ENCODE measurements around the gene DMAC2L.
"Not testable (repeated sequence)": the region's sequence is repeated elsewhere in the genome, so short reads cannot be mapped to it uniquely, and the experiment has no call there.

Gene DMAC2L

DNA sequence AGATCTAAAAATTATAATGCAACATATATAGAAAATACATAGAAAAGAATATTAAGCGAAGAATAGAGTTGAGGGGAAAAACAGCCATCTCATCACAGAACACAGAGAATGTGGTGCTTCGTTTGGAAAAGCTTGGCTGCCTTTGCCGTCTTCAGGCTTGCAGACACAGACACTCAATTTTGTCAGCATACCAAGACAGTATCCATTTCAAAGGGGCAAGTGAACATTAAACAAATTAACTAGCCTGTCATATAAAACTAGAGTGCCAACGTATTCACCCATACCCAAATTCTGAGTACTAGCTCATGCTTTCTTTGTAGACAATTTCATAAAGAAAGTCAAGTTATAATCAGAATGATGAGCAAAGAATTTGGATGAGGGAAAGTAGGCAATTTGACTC, 40.5 kb downstream of the DMAC2L start:
- DNase-seq (ENCODE audit: low read depth): no peak
- TF ChIP-seq, protein P1, sequence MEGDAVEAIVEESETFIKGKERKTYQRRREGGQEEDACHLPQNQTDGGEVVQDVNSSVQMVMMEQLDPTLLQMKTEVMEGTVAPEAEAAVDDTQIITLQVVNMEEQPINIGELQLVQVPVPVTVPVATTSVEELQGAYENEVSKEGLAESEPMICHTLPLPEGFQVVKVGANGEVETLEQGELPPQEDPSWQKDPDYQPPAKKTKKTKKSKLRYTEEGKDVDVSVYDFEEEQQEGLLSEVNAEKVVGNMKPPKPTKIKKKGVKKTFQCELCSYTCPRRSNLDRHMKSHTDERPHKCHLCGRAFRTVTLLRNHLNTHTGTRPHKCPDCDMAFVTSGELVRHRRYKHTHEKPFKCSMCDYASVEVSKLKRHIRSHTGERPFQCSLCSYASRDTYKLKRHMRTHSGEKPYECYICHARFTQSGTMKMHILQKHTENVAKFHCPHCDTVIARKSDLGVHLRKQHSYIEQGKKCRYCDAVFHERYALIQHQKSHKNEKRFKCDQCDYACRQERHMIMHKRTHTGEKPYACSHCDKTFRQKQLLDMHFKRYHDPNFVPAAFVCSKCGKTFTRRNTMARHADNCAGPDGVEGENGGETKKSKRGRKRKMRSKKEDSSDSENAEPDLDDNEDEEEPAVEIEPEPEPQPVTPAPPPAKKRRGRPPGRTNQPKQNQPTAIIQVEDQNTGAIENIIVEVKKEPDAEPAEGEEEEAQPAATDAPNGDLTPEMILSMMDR (IDR thresholded peaks at IDR 0.05; ENCODE audit: low read length, missing control alignments): no peak
- no peak overlapping the region for H3K4me3 ChIP-seq (replicated peaks; ENCODE audit: low read depth, low read length)

DNA sequence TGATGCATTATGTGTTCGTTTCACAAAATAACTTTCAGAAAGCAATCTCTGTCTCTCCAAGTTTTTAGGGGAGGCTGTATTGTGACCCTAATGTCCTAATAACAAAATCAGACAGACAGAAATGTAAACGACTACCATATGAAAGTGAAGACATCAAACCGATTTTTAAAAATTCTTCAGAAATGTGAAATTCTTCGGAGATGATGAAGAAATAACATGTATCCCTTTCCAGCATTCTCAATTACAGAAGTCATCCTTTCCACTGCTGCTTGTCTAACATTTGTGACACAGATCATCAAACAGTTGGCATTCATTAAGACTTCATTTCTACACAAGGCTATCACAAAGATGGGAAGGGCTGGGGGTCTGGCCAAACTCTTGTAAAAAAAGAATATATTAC, 41.0 kb downstream of the DMAC2L start:
- DNase-seq (ENCODE audit: low read depth): no peak
- TF ChIP-seq, protein P1 (IDR thresholded peaks at IDR 0.05; ENCODE audit: low read length, missing control alignments): no peak
- no peak overlapping the region for H3K4me3 ChIP-seq (replicated peaks; ENCODE audit: low read depth, low read length)

DNA sequence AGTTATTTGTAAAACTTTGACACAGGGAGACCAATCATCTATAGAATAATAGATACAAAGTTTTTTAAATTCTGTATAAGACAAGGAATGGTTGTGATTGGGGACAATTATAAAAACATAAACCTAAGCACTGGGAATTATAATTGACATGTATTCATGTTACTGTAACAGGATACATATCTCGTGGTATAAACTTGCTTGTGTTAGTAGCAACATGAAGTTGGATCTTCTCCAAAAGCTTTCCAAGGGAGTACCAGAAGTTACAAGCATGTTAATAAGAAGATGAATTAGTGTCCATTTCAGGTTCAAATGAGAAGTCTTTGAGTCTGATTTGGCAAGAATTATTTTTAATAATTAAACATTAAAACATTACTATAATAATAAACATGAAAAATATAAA, 42.4 kb downstream of the DMAC2L start:
- no peak for DNase-seq (ENCODE audit: low read depth)
- TF ChIP-seq, protein P1 (IDR thresholded peaks at IDR 0.05; ENCODE audit: low read length, missing control alignments): no peak
- H3K4me3 ChIP-seq (replicated peaks; ENCODE audit: low read depth, low read length): no peak overlapping the region

DNA sequence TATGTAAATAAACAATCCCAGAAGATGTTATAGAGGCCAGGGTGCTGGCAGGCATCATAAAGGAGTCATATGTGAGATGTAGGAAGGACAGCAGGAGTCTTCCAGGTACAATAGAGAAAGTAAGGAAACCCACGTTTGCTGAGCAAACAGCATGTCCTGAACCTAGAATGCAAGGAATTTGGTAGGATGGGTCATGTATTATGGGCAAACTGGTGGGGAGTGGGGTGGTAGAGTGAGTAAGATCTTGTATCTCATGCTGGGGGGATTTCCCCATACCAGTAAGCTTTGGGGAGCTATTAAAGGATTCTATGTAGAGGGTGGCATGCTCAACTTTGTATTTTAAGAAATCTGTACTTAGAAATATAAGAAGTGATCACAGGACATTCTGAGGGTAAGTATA, 43.6 kb downstream of the DMAC2L start:
- TF ChIP-seq, protein P1 (IDR thresholded peaks at IDR 0.05; ENCODE audit: low read length, missing control alignments): no peak
- DNase-seq (ENCODE audit: low read depth): no peak
- H3K4me3 ChIP-seq (replicated peaks; ENCODE audit: low read depth, low read length): no peak overlapping the region

DNA sequence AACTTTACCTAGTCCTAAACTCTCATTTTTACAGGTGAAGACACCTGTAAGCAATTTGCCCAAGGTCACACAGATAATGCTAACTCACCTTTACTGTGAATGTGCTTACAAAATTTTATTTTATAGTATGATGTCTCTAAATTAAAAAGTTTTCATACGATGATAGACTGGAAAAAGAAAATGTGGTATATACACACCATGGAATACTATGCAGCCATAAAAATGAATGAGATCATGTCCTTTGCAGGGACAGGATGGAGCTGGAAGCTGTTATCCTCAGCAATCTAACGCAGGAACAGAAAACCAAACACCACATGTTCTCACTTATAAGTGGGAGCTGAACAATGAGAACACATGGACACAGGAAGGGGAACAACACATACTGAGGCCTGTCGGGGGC, 44.2 kb downstream of the DMAC2L start:
- H3K4me3 ChIP-seq (replicated peaks; ENCODE audit: low read depth, low read length); DNase-seq (ENCODE audit: low read depth): not testable (repeated sequence)

DNA sequence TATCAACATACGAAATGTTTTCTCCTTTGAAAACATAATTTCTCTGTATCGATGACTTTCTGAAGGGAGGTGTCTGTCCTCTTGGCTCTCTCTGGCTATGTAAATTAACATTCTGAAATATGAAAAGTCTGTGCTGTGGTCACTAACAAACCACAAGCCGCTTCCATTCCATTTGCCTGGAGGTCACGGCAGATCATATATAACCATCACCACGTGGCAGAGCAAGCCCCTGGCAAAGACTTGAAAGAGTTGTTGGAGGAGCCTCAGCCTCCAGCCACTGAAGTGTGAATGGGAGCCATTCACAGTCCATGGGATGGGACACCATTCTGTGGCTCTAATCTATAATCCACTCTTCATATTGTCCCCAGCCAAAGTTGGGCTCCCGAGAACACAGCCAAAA, 45.0 kb downstream of the DMAC2L start:
- TF ChIP-seq, protein P1 (IDR thresholded peaks at IDR 0.05; ENCODE audit: low read length, missing control alignments): no peak
- DNase-seq (ENCODE audit: low read depth): no peak

DNA sequence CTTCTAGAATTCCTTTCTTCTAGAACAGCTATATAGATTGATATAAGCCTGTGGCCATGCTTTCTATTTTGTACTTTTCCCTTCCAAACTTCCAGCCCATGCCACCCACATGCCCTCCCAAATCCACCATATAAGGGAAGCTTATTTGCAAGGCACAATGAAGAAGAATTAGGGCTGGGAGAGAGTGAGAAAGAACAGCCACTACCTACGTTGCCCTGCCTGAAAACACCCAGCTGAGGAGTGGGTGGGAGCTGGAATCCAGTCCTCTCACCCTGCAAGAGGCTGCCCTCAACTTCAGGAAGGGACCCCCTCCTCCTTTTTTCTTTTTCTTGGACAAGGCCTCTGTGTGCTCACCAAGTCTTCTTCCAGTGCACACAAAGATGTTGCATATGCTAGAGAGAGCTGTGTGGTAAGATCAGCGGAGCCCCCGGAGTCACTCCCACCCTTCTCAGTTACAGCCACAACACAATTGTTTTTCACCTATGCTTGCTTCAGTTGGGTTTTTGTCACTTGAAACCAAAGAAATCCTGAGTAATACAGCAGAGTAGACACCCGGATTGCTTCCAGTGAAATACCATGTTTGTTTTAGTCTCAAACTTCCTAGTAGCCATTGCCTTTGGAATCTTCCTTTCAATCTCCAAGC, 45.8 kb downstream of the DMAC2L start:
- no peak overlapping the region for H3K4me3 ChIP-seq (replicated peaks; ENCODE audit: low read depth, low read length)
- TF ChIP-seq, protein P1 (IDR thresholded peaks at IDR 0.05; ENCODE audit: low read length, missing control alignments): no peak
- no peak for DNase-seq (ENCODE audit: low read depth)

More for the DNA sequence above, 45.0 kb downstream of the DMAC2L start:
- H3K4me3 ChIP-seq (replicated peaks; ENCODE audit: low read depth, low read length): no peak overlapping the region
